M059J (cell line): Measurements from ENCODE around the gene ZCCHC14. TPM values are rescaled to one million over a fixed set of nuclear protein-coding genes. Genes with fewer than 3 reads are reported as not detected.
"Not testable (repeated sequence)": the region's sequence is repeated elsewhere in the genome, so short reads cannot be mapped to it uniquely, and the experiment has no call there.

Source experiments
- DNase-seq: peaks from one replicate; pipeline ENCODE4 v3.0.0-alpha.2; 2012; ENCODE audit warnings: low read depth
- total RNA-seq: library from RNA; depleted of rRNA; stranded (reverse); fragments of >200 nt; shearing (Covaris generic); gene quantifications from 2 replicates; pipeline ENCODE4 v1.2.3, GENCODE V29; 2014; rRNA removed

The ZCCHC14 gene
- total RNA-seq, 1 experiment from 2014 or later = 7.8 TPM

DNA sequence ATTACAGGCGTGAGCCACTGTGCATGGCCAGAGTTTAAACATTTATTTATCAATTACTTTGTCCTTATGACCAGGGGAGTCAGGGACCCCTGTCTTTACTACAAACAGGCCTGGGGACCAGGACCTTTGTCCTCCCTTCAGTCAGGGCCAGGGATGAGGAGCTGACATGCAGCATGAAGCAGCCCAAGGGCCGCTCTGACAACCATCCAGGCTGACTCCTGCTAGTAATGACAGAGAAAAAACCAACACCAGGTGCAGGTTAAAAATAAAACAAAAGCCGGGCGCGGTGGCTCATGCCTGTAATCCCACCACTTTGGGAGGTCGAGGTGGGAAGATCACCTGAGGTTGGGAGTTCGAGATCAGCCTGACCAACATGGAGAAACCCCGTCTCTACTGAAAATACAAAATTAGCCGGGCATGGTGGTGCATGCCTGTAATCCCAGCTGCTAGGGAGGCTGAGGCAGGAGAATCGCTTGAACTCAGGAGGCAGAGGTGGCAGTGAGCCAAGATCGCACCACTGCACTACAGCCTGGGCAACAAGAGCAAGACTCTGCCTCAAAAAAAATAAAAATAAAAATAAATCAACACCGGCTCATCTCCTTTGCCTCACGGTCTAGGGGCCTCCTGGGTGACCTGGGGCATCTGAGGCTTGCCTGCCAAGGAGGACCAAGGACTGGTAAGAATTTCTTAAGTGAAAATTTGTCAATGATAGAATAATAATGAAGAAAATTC is 129.8 kb downstream of the ZCCHC14 start:
- not testable (repeated sequence) for DNase-seq

DNA sequence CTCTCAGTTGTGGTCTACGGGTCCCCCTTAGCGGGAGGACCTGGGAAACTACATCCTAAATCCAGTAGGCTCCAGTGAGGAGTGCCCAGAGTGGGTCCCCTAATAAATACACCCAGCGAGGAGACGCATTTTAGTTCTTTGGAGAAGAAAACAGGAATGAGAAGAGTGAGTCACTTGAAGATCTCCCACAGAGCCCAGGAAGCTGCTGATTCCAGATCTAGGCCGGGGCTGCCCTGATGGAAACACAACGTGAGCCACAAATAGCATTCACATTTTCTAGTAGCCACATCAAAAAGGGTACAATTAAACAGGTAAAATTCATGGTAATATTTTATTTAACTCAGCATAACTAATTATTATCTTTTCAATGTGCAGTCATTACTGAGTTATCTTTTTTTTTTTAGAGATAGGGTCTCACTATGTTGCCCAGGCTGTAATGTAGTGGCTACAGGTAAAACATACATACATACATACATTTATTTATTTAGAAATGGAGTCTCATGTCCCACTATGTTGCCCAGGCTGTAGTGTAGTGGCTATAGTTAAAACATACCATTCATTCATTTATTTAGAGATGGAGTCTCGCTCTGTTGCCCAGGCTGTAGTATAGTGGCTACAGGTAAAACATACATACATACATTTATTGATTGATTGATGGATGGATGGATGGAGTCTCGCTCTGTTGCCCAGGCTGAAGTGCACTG is 130.8 kb downstream of the ZCCHC14 start:
- DNase-seq = no peak

DNA sequence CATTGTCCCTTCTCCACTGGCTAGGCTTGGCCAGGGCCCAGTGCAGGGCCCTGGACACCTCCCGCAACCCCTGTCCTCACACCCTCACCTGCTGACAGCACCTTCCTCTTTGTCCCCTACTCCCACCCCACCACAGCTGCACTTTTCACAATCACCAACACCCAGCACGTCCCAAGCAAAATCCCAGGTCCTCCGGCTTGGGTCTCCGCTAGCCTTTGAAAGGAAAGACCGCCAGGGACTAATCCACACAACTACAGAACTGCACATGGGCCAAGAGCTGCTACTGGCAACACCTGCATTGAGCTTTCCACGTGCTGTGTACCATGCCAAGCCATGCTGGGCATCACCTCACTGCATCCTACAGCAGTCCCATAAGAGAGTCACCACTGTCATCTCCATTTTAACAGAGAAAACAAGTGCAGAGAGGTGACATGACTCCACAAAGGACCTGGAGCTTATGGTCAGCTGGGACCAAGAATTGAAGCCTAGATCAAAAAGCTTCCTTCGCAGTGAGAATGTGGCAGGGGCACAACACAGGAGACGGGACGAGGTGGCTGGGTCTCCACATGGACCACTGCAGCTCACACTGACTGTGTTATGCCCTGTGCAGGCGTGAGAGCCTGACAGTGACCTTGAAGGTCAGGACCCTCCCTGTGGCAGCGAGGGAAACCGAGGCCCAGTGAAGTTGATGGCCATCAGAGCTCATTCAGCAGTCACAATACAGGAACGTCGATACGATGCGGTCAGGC is 131.8 kb downstream of the ZCCHC14 start:
- no peak for DNase-seq

DNA sequence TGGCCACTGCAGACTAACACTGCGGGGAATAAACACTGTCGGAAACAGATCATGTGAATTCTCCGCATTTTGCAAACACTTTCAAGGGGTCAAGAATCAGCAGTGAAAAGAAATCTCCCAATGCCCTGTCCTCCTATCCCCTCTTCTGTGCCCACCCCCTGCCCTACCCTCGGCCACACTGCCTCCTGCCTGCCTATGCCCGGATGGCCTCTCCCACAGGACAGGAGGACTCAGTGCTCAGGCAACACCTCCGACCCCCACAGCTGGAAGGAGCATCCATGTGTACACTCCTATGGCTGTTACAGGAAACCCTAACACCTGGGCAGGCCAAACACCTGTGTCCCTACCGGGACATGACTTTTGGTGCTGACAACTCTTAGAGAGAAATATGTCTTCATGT is 133.7 kb downstream of the ZCCHC14 start:
- DNase-seq = no peak

GRCh38 chr16:87358696-87359095 is 134.1 kb downstream of the ZCCHC14 start:
- no peak for DNase-seq

- DNase-seq = no peak
Observed at GRCh38 chr16:87358250-87358649, 134.6 kb downstream of the ZCCHC14 start.

DNA sequence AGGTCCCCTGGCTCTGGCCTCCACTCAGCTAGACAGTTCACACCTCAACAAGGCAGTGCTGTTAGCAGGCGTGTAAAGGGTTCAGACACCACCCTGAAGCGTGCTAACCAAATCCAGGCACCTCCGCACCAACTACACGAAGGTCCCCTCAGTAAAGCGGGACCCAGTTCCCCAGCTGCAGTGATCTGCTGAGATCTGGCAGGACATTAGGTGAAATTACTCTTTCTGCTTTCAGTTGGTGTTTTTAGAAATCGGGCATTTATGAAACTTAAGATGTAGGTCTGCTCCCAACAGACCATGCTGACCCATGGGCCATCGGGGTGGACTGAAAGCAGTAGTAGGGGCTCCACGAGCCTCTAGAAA is 136.4 kb downstream of the ZCCHC14 start:
- DNase-seq = no peak

Other genes with a start within 250 kb of the ZCCHC14 start
- 2.4 and 3.1 TPM in 2 replicates for gene C16orf95, start 175.6 kb downstream of the ZCCHC14 start, total RNA-seq
- 9.7 and 14.4 TPM in 2 replicates for gene FBXO31, start 109.2 kb downstream of the ZCCHC14 start, total RNA-seq
- gene MAP1LC3B, start 100.7 kb downstream of the ZCCHC14 start, total RNA-seq = 26.0 and 54.2 TPM in 2 replicates
- 0.05 TPM in 1 of 2 replicates, not detected in the other for gene JPH3, start 109.5 kb upstream of the ZCCHC14 start, total RNA-seq